ENCODE results near the gene OPCML.

Gene OPCML

GRCh38 chr11:133480722-133481121 lies 51.6 kb downstream of the OPCML start:
- H3K4me1 ChIP-seq (ENCODE audit: insufficient read depth, low read length), result peaks cover 7% of the 10 kb centered on the region
- H2AFZ ChIP-seq (ENCODE audit: low read depth, low read length), result no peak overlapping the region
- H3K4me3 ChIP-seq (ENCODE audit: low read length), result no peak overlapping the region
- H3K27me3 ChIP-seq (ENCODE audit: insufficient read depth, low read length), result no peaks in the 10 kb centered on the region
- H3K36me3 ChIP-seq (ENCODE audit: insufficient read depth, low read length), result no peaks in the 10 kb centered on the region
- H3K9me3 ChIP-seq (ENCODE audit: low read length), result no peaks in the 10 kb centered on the region

GRCh38 chr11:133479209-133479608 lies 53.1 kb downstream of the OPCML start:
- Histone ChIP-seq H3K36me3 (ENCODE audit: insufficient read depth, low read length) (no peaks in the 10 kb centered on the region), H2AFZ (ENCODE audit: low read depth, low read length) (no peak overlapping the region), H3K27me3 (ENCODE audit: insufficient read depth, low read length) (no peaks in the 10 kb centered on the region), H3K4me1 (ENCODE audit: insufficient read depth, low read length) (peaks cover 7% of the 10 kb centered on the region), H3K9me3 (ENCODE audit: low read length) (no peaks in the 10 kb centered on the region), H3K4me3 (ENCODE audit: low read length) (no peak overlapping the region)

DNA sequence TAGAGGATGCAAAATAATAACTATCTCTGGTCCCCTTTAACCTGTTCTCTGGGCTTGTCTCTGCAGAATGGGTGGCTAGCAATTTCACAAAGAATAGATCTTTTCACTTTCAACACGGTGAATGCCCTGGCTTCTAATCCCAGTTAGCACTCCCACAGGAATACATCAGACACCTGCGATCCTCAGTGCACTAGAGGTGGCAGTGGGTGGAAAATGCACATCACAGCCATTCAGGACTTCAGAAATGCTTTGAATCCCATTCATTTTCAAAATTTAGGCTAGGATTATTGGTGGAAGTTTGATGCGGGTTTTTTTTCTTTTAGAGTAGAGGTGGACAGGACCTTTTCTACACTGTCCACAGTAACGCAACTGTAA lies 55.1 kb downstream of the OPCML start:
- peaks cover 7% of the 10 kb centered on the region for H3K4me1 ChIP-seq (ENCODE audit: insufficient read depth, low read length)
- H3K36me3 ChIP-seq (ENCODE audit: insufficient read depth, low read length), result no peaks in the 10 kb centered on the region
- no peaks in the 10 kb centered on the region for H3K27me3 ChIP-seq (ENCODE audit: insufficient read depth, low read length)
- no peaks in the 10 kb centered on the region for H3K9me3 ChIP-seq (ENCODE audit: low read length)
- H2AFZ ChIP-seq (ENCODE audit: low read depth, low read length), result no peak overlapping the region
- H3K4me3 ChIP-seq (ENCODE audit: low read length), result no peak overlapping the region

DNA sequence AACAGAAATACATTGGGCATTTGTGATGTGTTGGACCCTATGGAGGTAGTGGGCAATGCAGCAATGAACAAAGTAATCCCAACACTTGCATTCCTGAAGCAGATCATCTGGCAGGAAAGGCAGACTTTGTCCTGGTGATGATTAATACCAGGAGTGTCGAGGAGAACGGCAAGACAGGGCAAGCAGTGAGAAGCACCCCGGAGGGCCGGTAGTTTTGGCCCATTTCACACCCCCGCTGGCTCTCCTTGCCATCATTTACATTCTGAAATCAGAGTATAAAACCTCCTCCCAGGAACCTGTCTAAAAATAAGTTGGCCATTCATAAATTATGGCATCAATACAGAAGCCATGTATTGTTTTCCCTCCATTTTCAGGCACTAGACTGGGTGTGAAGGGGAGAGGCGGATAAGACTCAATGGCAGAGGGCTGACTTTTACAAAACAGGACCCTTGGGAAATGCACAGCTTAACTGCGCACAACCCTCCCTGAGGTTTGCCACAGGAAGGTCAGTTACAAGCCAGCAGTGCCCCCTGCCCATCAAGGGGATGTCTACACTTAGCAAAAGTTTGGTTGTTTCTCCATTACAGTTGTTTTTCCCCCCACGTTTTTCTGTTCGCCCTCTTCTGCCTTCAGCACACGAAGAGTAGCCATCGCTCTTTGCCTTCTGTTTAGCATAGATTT lies 55.6 kb downstream of the OPCML start:
- no peak overlapping the region for H2AFZ ChIP-seq (ENCODE audit: low read depth, low read length)
- no peaks in the 10 kb centered on the region for H3K9me3 ChIP-seq (ENCODE audit: low read length)

GRCh38 chr11:133474461-133474860 lies 57.8 kb downstream of the OPCML start:
- Histone ChIP-seq H3K4me1 (ENCODE audit: insufficient read depth, low read length) (peaks cover 12% of the 10 kb centered on the region), H3K9me3 (ENCODE audit: low read length) (no peaks in the 10 kb centered on the region), H3K36me3 (ENCODE audit: insufficient read depth, low read length) (no peaks in the 10 kb centered on the region), H3K4me3 (ENCODE audit: low read length) (no peak overlapping the region), H2AFZ (ENCODE audit: low read depth, low read length) (no peak overlapping the region), H3K27me3 (ENCODE audit: insufficient read depth, low read length) (no peaks in the 10 kb centered on the region)

More for the DNA sequence above, 55.6 kb downstream of the OPCML start:
- Histone ChIP-seq H3K4me3 (ENCODE audit: low read length) (no peak overlapping the region), H3K27me3 (ENCODE audit: insufficient read depth, low read length) (no peaks in the 10 kb centered on the region), H3K4me1 (ENCODE audit: insufficient read depth, low read length) (peaks cover 12% of the 10 kb centered on the region), H3K36me3 (ENCODE audit: insufficient read depth, low read length) (no peaks in the 10 kb centered on the region)

- no peaks in the 10 kb centered on the region for H3K27me3 ChIP-seq (ENCODE audit: insufficient read depth, low read length)
- H3K36me3 ChIP-seq (ENCODE audit: insufficient read depth, low read length), result no peaks in the 10 kb centered on the region
- H2AFZ ChIP-seq (ENCODE audit: low read depth, low read length), result no peak overlapping the region
These were observed 64.6 kb downstream of the OPCML start for GRCh38 chr11:133467686-133468085.

GRCh38 chr11:133443206-133443747 lies 89.0 kb downstream of the OPCML start:
- no peaks in the 10 kb centered on the region for H3K27me3 ChIP-seq (ENCODE audit: insufficient read depth, low read length)
- H3K36me3 ChIP-seq (ENCODE audit: insufficient read depth, low read length), result no peaks in the 10 kb centered on the region
- no peak overlapping the region for H2AFZ ChIP-seq (ENCODE audit: low read depth, low read length)
- H3K4me3 ChIP-seq (ENCODE audit: low read length), result no peak overlapping the region
- H3K9me3 ChIP-seq (ENCODE audit: low read length), result no peaks in the 10 kb centered on the region
- no peaks in the 10 kb centered on the region for H3K4me1 ChIP-seq (ENCODE audit: insufficient read depth, low read length)

More at GRCh38 chr11:133467686-133468085, 64.6 kb downstream of the OPCML start:
- H3K4me1 ChIP-seq (ENCODE audit: insufficient read depth, low read length), result peaks cover 12% of the 10 kb centered on the region
- no peak overlapping the region for H3K4me3 ChIP-seq (ENCODE audit: low read length)
- no peaks in the 10 kb centered on the region for H3K9me3 ChIP-seq (ENCODE audit: low read length)

GRCh38 chr11:133441964-133442660 lies 90.2 kb downstream of the OPCML start:
- no peak overlapping the region for H3K4me3 ChIP-seq (ENCODE audit: low read length)
- H3K4me1 ChIP-seq (ENCODE audit: insufficient read depth, low read length), result no peaks in the 10 kb centered on the region
- no peaks in the 10 kb centered on the region for H3K27me3 ChIP-seq (ENCODE audit: insufficient read depth, low read length)
- no peaks in the 10 kb centered on the region for H3K9me3 ChIP-seq (ENCODE audit: low read length)
- H3K36me3 ChIP-seq (ENCODE audit: insufficient read depth, low read length), result no peaks in the 10 kb centered on the region
- no peak overlapping the region for H2AFZ ChIP-seq (ENCODE audit: low read depth, low read length)

DNA sequence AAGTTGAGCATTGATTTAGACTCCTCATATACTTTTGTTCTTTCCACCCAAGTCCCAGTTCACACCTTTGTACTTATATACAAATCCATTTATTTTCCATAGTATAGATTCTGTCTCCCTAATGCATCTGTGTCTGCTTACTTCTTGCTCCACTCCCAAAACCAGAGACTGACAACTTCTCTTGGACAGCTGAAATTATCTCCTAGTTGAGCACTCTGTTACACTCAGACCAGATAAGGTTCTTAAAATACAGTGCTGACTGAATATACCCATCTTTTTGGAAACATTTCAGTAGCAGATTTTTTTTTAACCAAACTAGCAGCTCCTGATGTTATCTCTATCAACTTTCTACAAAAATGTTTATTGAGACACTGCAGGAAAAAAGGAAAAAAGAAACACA lies 106.3 kb downstream of the OPCML start:
- Histone ChIP-seq H3K27me3 (ENCODE audit: insufficient read depth, low read length) (no peaks in the 10 kb centered on the region), H3K9me3 (ENCODE audit: low read length) (no peaks in the 10 kb centered on the region), H2AFZ (ENCODE audit: low read depth, low read length) (no peak overlapping the region), H3K36me3 (ENCODE audit: insufficient read depth, low read length) (no peaks in the 10 kb centered on the region), H3K4me1 (ENCODE audit: insufficient read depth, low read length) (peaks cover 12% of the 10 kb centered on the region), H3K4me3 (ENCODE audit: low read length) (no peak overlapping the region)

DNA sequence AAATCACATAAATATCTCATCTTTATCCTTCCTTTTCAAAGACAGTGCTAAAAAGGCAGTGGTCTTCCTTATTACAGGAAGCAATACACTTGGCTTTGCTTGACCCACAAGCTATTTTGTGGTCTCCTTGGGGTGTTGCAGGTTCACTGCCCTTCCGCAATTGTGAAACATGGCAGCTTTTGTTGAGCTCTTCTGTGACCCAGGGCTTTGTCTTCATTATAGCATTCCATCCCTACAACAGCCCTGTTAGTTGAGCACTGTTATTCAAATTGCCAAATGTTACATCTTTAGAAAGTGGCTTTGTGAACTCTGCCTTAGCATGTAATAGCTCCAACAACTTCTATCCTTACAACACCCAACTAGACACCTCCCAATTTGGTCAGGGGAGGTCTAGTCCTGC lies 107.1 kb downstream of the OPCML start:
- no peaks in the 10 kb centered on the region for H3K36me3 ChIP-seq (ENCODE audit: insufficient read depth, low read length)

DNA sequence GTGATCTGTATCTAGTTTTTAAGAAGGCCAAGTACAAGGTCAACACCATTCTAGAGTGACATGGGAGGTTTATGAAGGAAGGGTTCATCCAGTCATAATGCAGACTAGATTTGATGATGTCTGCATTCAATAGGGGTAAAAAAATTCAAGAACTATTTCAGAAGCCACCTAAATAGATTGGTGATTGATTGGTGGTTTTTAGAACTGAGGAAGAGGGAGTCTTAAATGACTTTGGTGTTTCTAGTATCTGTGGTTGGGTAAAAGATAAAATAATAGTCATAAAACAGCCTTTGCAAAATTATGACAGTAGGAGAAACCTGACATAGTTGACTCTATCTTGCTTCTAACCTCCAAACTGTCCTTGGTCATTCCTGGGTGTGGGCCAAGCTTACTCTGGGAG lies 114.1 kb downstream of the OPCML start:
- no peaks in the 10 kb centered on the region for H3K9me3 ChIP-seq (ENCODE audit: low read length)
- H3K4me1 ChIP-seq (ENCODE audit: insufficient read depth, low read length), result peaks cover 5% of the 10 kb centered on the region
- H3K4me3 ChIP-seq (ENCODE audit: low read length), result no peak overlapping the region
- H2AFZ ChIP-seq (ENCODE audit: low read depth, low read length), result no peak overlapping the region
- no peaks in the 10 kb centered on the region for H3K36me3 ChIP-seq (ENCODE audit: insufficient read depth, low read length)
- H3K27me3 ChIP-seq (ENCODE audit: insufficient read depth, low read length), result no peaks in the 10 kb centered on the region

More for the DNA sequence above, 107.1 kb downstream of the OPCML start:
- Histone ChIP-seq H3K27me3 (ENCODE audit: insufficient read depth, low read length) (no peaks in the 10 kb centered on the region), H3K4me1 (ENCODE audit: insufficient read depth, low read length) (peaks cover 12% of the 10 kb centered on the region), H3K9me3 (ENCODE audit: low read length) (no peaks in the 10 kb centered on the region), H2AFZ (ENCODE audit: low read depth, low read length) (no peak overlapping the region), H3K4me3 (ENCODE audit: low read length) (no peak overlapping the region)

DNA sequence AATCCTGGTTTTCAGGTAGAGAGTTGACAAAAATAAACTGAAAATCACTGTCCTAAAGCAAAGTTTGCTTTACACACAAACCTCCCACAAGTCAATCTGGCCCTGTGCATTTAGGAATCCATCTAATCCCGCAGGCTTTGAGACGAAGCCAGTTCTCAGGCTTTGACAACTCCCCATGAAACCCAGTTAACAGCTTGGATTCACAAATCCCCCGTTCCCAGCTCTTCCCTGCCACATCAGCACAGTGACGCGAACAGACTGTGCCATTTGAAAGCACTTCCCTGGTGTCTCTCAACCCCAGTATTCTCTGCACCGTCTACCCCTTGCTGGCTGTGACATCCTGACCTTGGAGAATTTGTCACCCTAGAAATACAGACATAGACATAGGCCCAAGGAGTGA lies 117.8 kb downstream of the OPCML start:
- peaks cover 5% of the 10 kb centered on the region for H3K4me1 ChIP-seq (ENCODE audit: insufficient read depth, low read length)
- no peak overlapping the region for H3K4me3 ChIP-seq (ENCODE audit: low read length)

GRCh38 chr11:133413703-133414102 lies 118.6 kb downstream of the OPCML start:
- H3K36me3 ChIP-seq (ENCODE audit: insufficient read depth, low read length), result no peaks in the 10 kb centered on the region
- no peak overlapping the region for H2AFZ ChIP-seq (ENCODE audit: low read depth, low read length)
- H3K4me1 ChIP-seq (ENCODE audit: insufficient read depth, low read length), result peaks cover 5% of the 10 kb centered on the region
- no peaks in the 10 kb centered on the region for H3K27me3 ChIP-seq (ENCODE audit: insufficient read depth, low read length)
- H3K9me3 ChIP-seq (ENCODE audit: low read length), result no peaks in the 10 kb centered on the region
- no peak overlapping the region for H3K4me3 ChIP-seq (ENCODE audit: low read length)

More for the DNA sequence above, 117.8 kb downstream of the OPCML start:
- Histone ChIP-seq H3K27me3 (ENCODE audit: insufficient read depth, low read length) (no peaks in the 10 kb centered on the region), H2AFZ (ENCODE audit: low read depth, low read length) (no peak overlapping the region), H3K36me3 (ENCODE audit: insufficient read depth, low read length) (no peaks in the 10 kb centered on the region), H3K9me3 (ENCODE audit: low read length) (no peaks in the 10 kb centered on the region)

Measured in neuron (in vitro differentiated cells).